Astrocyte (in vitro differentiated cells and primary cell): ENCODE measurements around the gene ANKS6.

Experiments used
- EZH2 ChIP-seq: IDR thresholded peaks from 2 replicates; pipeline ENCODE4 v1.6.1; 2012; ENCODE audit warnings: mild to moderate bottlenecking, low read length, inconsistent platforms; ENCODE audit not compliant: insufficient read depth
- TF ChIP-seq, protein P1 (sequence below): IDR thresholded peaks from 2 replicates; pipeline ENCODE4 v1.5.1; 2011; ENCODE audit warnings: low read depth, mild to moderate bottlenecking, inconsistent platforms, low read length, moderate library complexity; ENCODE audit not compliant: insufficient read depth

DNA sequence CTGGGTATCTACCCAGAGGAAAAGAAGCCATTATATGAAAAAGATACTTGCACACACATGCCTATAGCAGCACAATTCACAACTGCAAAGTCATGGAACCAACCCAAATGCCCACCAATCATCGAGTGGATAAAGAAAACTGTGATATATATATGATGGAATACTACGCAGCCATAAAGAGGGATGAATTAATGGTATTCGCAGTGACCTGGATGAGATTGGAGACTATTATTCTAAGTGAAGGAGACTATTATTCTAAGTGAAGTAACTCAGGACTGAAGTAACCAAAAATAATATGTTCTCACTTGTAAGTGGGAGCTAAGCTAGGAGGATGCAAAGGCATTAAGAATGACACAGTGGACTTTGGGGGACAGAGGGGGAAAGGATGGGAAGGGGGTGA, 57.6 kb downstream of the ANKS6 start:
- TF ChIP-seq, protein P1, sequence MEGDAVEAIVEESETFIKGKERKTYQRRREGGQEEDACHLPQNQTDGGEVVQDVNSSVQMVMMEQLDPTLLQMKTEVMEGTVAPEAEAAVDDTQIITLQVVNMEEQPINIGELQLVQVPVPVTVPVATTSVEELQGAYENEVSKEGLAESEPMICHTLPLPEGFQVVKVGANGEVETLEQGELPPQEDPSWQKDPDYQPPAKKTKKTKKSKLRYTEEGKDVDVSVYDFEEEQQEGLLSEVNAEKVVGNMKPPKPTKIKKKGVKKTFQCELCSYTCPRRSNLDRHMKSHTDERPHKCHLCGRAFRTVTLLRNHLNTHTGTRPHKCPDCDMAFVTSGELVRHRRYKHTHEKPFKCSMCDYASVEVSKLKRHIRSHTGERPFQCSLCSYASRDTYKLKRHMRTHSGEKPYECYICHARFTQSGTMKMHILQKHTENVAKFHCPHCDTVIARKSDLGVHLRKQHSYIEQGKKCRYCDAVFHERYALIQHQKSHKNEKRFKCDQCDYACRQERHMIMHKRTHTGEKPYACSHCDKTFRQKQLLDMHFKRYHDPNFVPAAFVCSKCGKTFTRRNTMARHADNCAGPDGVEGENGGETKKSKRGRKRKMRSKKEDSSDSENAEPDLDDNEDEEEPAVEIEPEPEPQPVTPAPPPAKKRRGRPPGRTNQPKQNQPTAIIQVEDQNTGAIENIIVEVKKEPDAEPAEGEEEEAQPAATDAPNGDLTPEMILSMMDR: no peak
- no peak for TF ChIP-seq EZH2
